ENCODE results near the gene TMEM232.
"Not testable (repeated sequence)": the region's sequence is repeated elsewhere in the genome, so short reads cannot be mapped to it uniquely, and the experiment has no call there.

TMEM232 gene

GRCh38 chr5:110726249-110727024, at the start of gene TMEM232:
TMEM232 (minus strand) TSS chr5:110726671; CDS start chr5:110667352, 59,319 bp downstream.
- peak; percentile 25 to 61 (median 54) for DNase-seq (ENCODE audit: low read depth in 4 of 4, low spot score in 1 of 4)

DNA sequence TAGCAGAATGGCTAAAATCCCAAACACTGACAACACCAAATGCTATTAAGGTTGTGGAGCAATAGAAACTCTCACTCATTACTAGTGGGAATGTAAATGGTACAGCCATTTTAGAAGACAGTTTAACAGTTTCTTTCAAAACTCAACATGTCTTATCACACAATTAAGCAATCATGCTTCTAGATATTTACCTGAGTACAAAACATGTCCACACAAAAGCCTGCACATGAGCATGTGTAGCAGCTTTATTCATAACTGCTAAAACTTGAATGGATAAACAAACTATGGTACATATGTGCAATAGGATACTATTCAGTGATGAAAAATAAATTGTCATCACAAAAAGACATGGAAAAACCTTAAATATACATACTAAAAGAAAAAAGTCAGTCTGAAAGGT, 43.8 kb upstream of the TMEM232 start:
- no peak for DNase-seq (ENCODE audit: low read depth in 4 of 4, low spot score in 1 of 4)

DNA sequence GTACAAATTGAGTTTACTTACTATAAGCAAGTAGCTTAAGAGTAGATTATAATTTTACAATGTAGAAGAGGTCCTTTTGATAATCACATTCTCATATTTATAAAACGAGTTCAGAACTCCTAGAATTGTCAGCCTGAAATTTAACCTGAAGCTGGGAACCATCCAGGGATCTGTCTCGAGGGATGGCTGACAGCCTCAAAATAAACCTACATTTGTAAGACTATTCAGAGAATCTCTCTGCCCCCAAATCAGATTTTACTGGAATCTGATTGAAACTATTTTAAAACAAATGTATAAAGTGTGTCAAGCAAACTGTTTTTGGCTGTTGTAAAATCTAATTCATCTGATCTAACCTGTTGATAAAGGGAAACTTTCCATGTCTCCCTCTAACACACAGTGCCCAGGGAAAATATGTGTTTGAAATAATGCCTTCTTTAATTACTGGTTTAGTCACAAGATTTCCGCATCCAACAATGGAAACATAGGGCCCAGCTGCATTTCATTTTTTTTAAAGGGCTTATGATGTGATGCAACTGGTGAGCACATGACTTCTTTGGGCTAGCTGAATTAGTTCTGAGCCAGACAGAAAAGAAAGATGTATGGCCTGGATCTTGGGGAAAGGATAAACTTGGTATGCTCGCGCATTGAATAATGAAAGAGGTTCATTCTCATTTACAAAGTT, 42.7 kb upstream of the TMEM232 start:
- no peak for DNase-seq (ENCODE audit: low read depth in 4 of 4, low spot score in 1 of 4)

DNA sequence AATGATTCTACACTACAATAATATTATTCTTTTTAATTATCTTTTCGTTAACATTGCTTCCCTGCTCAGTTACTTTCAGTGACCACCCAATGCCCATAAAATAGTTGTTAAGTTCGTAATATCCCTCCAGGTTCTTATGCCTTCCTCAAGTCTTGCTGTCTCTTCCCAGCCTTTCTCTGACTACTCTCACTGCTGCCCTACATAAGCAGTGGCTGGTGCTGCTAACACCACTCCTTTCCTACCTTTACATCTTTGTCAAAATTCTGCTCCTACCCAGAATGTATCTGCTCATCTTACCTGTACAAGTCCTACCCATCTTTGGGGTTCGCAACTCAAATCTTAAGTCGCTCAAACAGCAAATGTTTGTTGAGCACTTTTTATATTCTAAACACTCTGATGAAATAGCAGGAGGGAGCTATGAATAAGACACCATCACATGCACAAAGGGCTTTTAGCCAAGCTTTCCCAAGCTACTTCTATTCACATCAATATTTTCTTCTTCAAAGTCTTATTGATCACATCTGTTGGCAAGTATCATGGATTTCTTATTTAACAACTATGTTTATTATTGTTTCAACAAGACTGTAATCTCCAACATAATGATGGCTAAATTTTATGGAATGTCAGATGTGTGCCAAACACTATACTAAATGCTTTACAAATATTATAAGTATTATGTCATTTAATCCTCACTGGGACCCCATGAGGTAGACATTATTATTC, 41.8 kb upstream of the TMEM232 start:
- no peak for DNase-seq (ENCODE audit: low read depth in 4 of 4, low spot score in 1 of 4)

DNA sequence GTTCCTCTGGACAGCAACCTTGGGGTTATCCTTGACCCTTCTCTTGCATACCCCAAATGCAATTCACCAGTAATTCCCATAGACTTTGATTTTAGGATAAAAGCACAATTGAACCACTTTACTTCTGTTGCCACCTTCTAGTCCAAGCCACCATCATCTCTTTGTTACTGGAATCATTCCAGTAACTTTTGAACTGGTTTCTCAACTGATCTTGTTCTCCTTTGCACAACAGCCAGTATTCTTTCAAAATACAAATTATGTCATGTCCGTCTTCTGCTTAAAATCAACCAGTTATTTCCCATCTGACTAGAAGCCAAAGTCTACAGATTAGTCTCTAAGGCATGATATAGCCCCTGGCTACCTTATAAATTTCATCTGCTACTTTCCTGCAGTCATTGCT, 33.7 kb upstream of the TMEM232 start:
- DNase-seq (ENCODE audit: low read depth in 4 of 4, low spot score in 1 of 4): no peak

GRCh38 chr5:110757118-110757729, 30.8 kb upstream of the TMEM232 start:
- DNase-seq (ENCODE audit: low read depth in 4 of 4, low spot score in 1 of 4): no peak

GRCh38 chr5:110754181-110754580, 27.7 kb upstream of the TMEM232 start:
- DNase-seq (ENCODE audit: low read depth in 4 of 4, low spot score in 1 of 4): no peak

GRCh38 chr5:110753600-110753999, 27.1 kb upstream of the TMEM232 start:
- DNase-seq (ENCODE audit: low read depth in 4 of 4, low spot score in 1 of 4): no peak

DNA sequence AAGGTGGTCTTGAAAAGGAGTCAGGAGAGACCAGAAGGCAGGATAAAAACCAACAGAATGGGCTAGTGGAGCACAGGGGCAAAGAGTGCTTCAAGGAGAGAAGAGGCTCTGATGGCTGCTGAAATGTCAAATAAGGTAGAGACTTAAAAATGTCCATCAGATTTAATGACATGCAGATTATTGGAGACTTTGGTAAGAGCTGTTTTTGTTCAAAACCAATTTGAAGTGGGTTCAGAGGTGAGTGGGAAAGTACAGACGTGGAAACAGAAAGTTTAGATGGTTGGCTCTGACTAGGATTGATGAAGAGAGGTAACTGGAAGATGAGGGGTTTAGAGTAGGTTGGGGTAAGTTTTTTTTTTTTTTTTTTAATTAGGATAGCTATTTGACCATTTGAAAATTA, 26.5 kb upstream of the TMEM232 start:
- no peak for DNase-seq (ENCODE audit: low read depth in 4 of 4, low spot score in 1 of 4)

- DNase-seq (ENCODE audit: low read depth in 4 of 4, low spot score in 1 of 4): no peak
Measured at GRCh38 chr5:110751902-110752762, 25.7 kb upstream of the TMEM232 start.

DNA sequence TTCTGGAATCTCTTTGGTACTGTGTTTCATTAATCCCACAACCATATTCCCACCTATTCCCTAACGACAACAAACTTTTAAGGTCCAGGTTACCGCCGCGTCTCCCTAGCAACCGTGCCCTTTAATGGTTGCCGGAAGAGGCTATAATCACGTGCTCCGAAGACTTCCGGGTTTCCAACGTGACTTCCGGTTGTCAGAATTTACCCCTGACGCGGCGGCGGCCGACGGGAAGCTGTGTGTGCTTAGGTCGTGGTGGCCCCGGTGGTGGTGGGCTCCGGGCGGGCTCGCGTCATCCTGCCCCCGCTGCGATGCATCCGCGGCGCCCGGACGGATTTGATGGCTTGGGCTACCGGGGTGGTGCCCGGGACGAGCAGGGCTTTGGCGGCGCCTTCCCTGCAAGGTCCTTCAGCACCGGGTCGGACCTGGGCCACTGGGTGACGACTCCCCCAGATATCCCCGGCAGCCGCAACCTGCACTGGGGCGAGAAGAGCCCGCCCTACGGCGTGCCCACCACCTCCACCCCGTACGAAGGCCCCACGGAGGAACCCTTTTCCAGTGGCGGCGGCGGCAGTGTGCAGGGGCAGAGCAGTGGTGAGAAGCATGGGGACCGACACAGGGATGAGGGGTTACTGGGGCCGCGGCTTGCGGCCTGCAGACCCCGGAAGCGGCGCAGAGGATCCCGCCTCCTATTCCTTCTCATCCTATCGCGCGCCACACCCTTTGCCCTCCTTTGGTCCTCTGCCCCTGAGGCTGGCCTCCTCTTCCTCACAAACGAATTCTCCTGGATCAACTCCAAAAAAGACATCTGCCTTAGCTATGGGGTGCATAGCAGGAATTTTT, 12.6 kb upstream of the TMEM232 start, which contains the start of gene SLC25A46:
SLC25A46 (plus strand) TSS at position 196 of the 840 bp plus-strand sequence; CDS start at position 309, 113 bp downstream.
- DNase-seq (ENCODE audit: low read depth in 4 of 4, low spot score in 1 of 4): peak; percentile 69 to 79 (median 78)

- peak in 1 of 4 experiments; percentile 10 for DNase-seq (ENCODE audit: low read depth in 4 of 4, low spot score in 1 of 4)
Measured at GRCh38 chr5:110738503-110738811, 12.0 kb upstream of the TMEM232 start.

DNA sequence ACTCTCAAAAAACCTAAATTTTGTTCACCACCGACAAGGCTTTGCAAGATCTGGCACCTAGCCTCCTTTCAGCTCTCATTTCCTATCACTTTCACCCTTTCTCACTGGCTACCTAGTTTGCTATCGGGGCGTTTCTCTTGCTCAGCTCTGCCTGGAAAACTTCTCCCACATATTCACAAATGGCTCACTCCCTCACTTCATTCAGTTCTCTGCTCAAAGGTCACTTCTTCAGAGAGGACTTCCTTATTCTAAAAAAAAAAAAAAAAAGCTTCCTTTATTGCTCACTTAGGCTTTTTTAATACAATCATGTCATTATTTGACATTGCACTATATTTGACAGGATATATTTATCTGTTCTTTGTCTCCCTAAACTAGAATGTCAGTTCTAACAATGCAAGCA, 10.3 kb upstream of the TMEM232 start:
- DNase-seq (ENCODE audit: low read depth in 4 of 4, low spot score in 1 of 4): no peak

GRCh38 chr5:110735556-110735955, 9.1 kb upstream of the TMEM232 start:
- DNase-seq (ENCODE audit: low read depth in 4 of 4, low spot score in 1 of 4): no peak

DNA sequence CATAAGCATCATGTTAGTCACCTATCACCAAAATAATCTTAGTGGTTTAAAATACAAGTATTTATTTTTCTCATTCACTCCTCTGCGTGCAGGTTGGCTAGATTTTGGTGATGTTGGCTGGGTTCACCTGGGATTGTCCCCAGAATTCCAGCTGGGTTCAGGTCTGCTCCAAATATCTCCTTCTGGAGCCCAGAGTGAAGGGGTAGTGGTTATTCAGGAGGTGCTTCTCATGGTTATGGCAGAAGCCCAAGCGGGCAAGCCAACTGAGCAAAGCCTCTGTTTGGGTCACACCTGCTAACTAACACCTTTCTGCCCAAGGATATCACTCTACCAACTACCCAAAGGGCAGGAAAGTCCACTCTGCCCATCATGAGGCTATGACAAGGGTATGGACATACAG, 7.6 kb upstream of the TMEM232 start:
- no peak for DNase-seq (ENCODE audit: low read depth in 4 of 4, low spot score in 1 of 4)

- DNase-seq (ENCODE audit: low read depth in 4 of 4, low spot score in 1 of 4): not testable (repeated sequence)
Measured at GRCh38 chr5:110731499-110731898, 5.0 kb upstream of the TMEM232 start.

GRCh38 chr5:110727025-110727314, 499 bp upstream of the TMEM232 start:
- no peak for DNase-seq (ENCODE audit: low read depth in 4 of 4, low spot score in 1 of 4)

DNA sequence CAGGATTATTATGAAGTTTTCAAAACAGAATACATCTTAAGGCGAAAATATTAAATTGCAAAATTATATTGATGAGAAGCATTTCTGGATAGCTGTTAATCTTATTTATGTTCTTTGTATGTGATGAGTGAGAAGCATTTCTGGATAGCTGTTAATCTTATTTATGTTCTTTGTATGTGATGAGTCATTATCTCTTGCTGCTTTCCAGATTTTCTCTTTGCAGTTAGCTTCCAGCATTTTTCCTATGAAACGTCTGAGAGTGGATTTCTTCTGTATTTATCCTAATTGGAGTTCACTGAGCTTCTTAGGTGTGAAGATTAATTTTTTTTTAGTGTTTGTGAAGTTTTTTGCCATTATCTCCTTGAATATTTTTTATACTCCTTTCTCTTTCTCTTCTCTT, 8.2 kb downstream of the TMEM232 start:
- DNase-seq (ENCODE audit: low read depth in 4 of 4, low spot score in 1 of 4): no peak

GRCh38 chr5:110716247-110717245, 9.9 kb downstream of the TMEM232 start:
- no peak for DNase-seq (ENCODE audit: low read depth in 4 of 4, low spot score in 1 of 4)

All from stimulated activated CD4-positive, alpha-beta T cell treated with anti-CD3 and anti-CD28 coated beads, Interleukin-1b, Interleukin-23, amount 100 ng/mL, for 24 hours (primary cell).